HFFc6 (cell line): ENCODE results near the gene HCCS. TPM values are rescaled to one million over a fixed set of nuclear protein-coding genes. Genes with fewer than 3 reads are reported as not detected.

Source experiments
- DNase-seq: peaks from one replicate; pipeline ENCODE4 v3.0.0-alpha.2; 2018
- H3K27ac Mint-ChIP-seq: 2 replicates; pipeline ENCODE4 v1.8.0; 2020; ENCODE audit warnings: mild to moderate bottlenecking, mixed read lengths
- H3K27me3 Mint-ChIP-seq: 2 replicates; pipeline ENCODE4 v1.8.0; 2021; ENCODE audit warnings: mild to moderate bottlenecking, moderate library complexity, mixed read lengths; ENCODE audit not compliant: insufficient read depth
- H3K36me3 Mint-ChIP-seq: 2 replicates; pipeline ENCODE4 v1.8.0; 2021; ENCODE audit warnings: low read depth, mixed read lengths
- H3K4me1 Mint-ChIP-seq: 2 replicates; pipeline ENCODE4 v1.8.0; 2020; ENCODE audit warnings: low read depth, mixed read lengths
- H3K4me3 Mint-ChIP-seq: 2 replicates; pipeline ENCODE4 v1.8.0; 2020; ENCODE audit warnings: mild to moderate bottlenecking, moderate library complexity, mixed read lengths
- H3K9me3 Mint-ChIP-seq: 2 replicates; pipeline ENCODE4 v1.8.0; 2020; ENCODE audit warnings: mild to moderate bottlenecking, mixed read lengths
- CTCF ChIP-seq: fragments of 200-600 bp; sonication (generic); IDR thresholded peaks from 2 replicates; pipeline ENCODE4 v1.5.0; 2021; ENCODE audit warnings: antibody characterized with exemption, mild to moderate bottlenecking
- total RNA-seq, 6 experiments: library from RNA; stranded (reverse); fragmentation: NEBNext Ultra II Directional; extraction: Animal tissue kit (Norgen Biotek cat#: 25700); gene quantifications; 2 replicates in 1 of 6; 3 replicates in 5 of 6; pipeline ENCODE4 v1.2.3, GENCODE V29; 2021

The HCCS gene
- total RNA-seq, 6 experiments from 2014 or later: 42.1 to 48.0 (median 44.8) TPM

GRCh38 chrX:11171956-11172355, 60.8 kb downstream of the HCCS start:
- no peak for TF ChIP-seq CTCF
- no peak overlapping the region for H3K4me3 Mint-ChIP-seq
- no peaks in the 10 kb centered on the region for H3K36me3 Mint-ChIP-seq
- no peak for DNase-seq
- H3K27ac Mint-ChIP-seq: no peak overlapping the region
- no peaks in the 10 kb centered on the region for H3K4me1 Mint-ChIP-seq
- H3K9me3 Mint-ChIP-seq: no peaks in the 10 kb centered on the region
- H3K27me3 Mint-ChIP-seq: peaks cover 2% of the 10 kb centered on the region

GRCh38 chrX:11172415-11172814, 61.3 kb downstream of the HCCS start:
- no peaks in the 10 kb centered on the region for H3K36me3 Mint-ChIP-seq

More at GRCh38 chrX:11172415-11172814, 61.3 kb downstream of the HCCS start:
- TF ChIP-seq CTCF: no peak
- H3K4me1 Mint-ChIP-seq: no peaks in the 10 kb centered on the region
- H3K27ac Mint-ChIP-seq: no peak overlapping the region
- H3K9me3 Mint-ChIP-seq: no peaks in the 10 kb centered on the region
- peaks cover 2% of the 10 kb centered on the region for H3K27me3 Mint-ChIP-seq
- H3K4me3 Mint-ChIP-seq: no peak overlapping the region
- DNase-seq: no peak

Other genes with a start within 250 kb of the HCCS start
- gene AMELX, start 182.1 kb downstream of the HCCS start, total RNA-seq: not detected